ENCODE results near the gene RABGAP1.

Gene RABGAP1

GRCh38 chr9:123039617-123040219, 98.9 kb downstream of the RABGAP1 start:
- Histone ChIP-seq H3K9me3 (ENCODE audit: insufficient read depth, low read depth, low read length) (no peaks in the 10 kb centered on the region), H3K9ac (ENCODE audit: low read depth, low read length) (no peak overlapping the region), H3K27ac (ENCODE audit: low read length) (no peak overlapping the region), H3K4me3 (ENCODE audit: low read length) (no peak overlapping the region), H3K36me3 (ENCODE audit: insufficient read depth, low read depth, low read length) (peaks cover 25% of the 10 kb centered on the region; the same call in 1 of the 2 replicates), H3K4me1 (ENCODE audit: insufficient read depth, low read length) (no peaks in the 10 kb centered on the region), H3K27me3 (ENCODE audit: insufficient read depth, low read length) (no peaks in the 10 kb centered on the region)

- Histone ChIP-seq H3K4me1 (ENCODE audit: insufficient read depth, low read length) (no peaks in the 10 kb centered on the region), H3K27ac (ENCODE audit: low read length) (no peak overlapping the region), H3K4me3 (ENCODE audit: low read length) (no peak overlapping the region), H3K27me3 (ENCODE audit: insufficient read depth, low read length) (no peaks in the 10 kb centered on the region), H3K36me3 (ENCODE audit: insufficient read depth, low read depth, low read length) (peaks cover 14% of the 10 kb centered on the region; the same call in 1 of the 2 replicates), H3K9me3 (ENCODE audit: insufficient read depth, low read depth, low read length) (no peaks in the 10 kb centered on the region), H3K9ac (ENCODE audit: low read depth, low read length) (no peak overlapping the region)
These were observed 100.0 kb downstream of the RABGAP1 start for GRCh38 chr9:123040801-123041200.

GRCh38 chr9:123041489-123041888, 100.7 kb downstream of the RABGAP1 start:
- no peak overlapping the region for H3K27ac ChIP-seq (ENCODE audit: low read length)
- no peak overlapping the region for H3K4me3 ChIP-seq (ENCODE audit: low read length)
- no peaks in the 10 kb centered on the region for H3K27me3 ChIP-seq (ENCODE audit: insufficient read depth, low read length)
- no peak overlapping the region for H3K9ac ChIP-seq (ENCODE audit: low read depth, low read length)
- H3K36me3 ChIP-seq (ENCODE audit: insufficient read depth, low read depth, low read length) = peaks cover 13% of the 10 kb centered on the region; the same call in 1 of the 2 replicates
- no peaks in the 10 kb centered on the region for H3K4me1 ChIP-seq (ENCODE audit: insufficient read depth, low read length)
- no peaks in the 10 kb centered on the region for H3K9me3 ChIP-seq (ENCODE audit: insufficient read depth, low read depth, low read length)

- Histone ChIP-seq H3K9me3 (ENCODE audit: insufficient read depth, low read depth, low read length) (no peaks in the 10 kb centered on the region), H3K36me3 (ENCODE audit: insufficient read depth, low read depth, low read length) (peaks cover 9% of the 10 kb centered on the region; the same call in 1 of the 2 replicates), H3K4me1 (ENCODE audit: insufficient read depth, low read length) (no peaks in the 10 kb centered on the region), H3K27ac (ENCODE audit: low read length) (no peak overlapping the region), H3K4me3 (ENCODE audit: low read length) (no peak overlapping the region), H3K9ac (ENCODE audit: low read depth, low read length) (no peak overlapping the region), H3K27me3 (ENCODE audit: insufficient read depth, low read length) (no peaks in the 10 kb centered on the region)
These were observed 102.5 kb downstream of the RABGAP1 start for GRCh38 chr9:123043081-123043939.

GRCh38 chr9:123044586-123044985, 103.8 kb downstream of the RABGAP1 start:
- Histone ChIP-seq H3K27ac (ENCODE audit: low read length) (no peak overlapping the region), H3K9me3 (ENCODE audit: insufficient read depth, low read depth, low read length) (no peaks in the 10 kb centered on the region), H3K4me3 (ENCODE audit: low read length) (no peak overlapping the region), H3K36me3 (ENCODE audit: insufficient read depth, low read depth, low read length) (peaks cover 11% of the 10 kb centered on the region), H3K27me3 (ENCODE audit: insufficient read depth, low read length) (no peaks in the 10 kb centered on the region), H3K9ac (ENCODE audit: low read depth, low read length) (no peak overlapping the region), H3K4me1 (ENCODE audit: insufficient read depth, low read length) (no peaks in the 10 kb centered on the region)

GRCh38 chr9:123046406-123047195, 105.8 kb downstream of the RABGAP1 start:
- Histone ChIP-seq H3K4me3 (ENCODE audit: low read length) (no peak overlapping the region), H3K36me3 (ENCODE audit: insufficient read depth, low read depth, low read length) (peaks cover 15% of the 10 kb centered on the region), H3K9ac (ENCODE audit: low read depth, low read length) (no peak overlapping the region), H3K27ac (ENCODE audit: low read length) (no peak overlapping the region), H3K4me1 (ENCODE audit: insufficient read depth, low read length) (no peaks in the 10 kb centered on the region), H3K27me3 (ENCODE audit: insufficient read depth, low read length) (no peaks in the 10 kb centered on the region), H3K9me3 (ENCODE audit: insufficient read depth, low read depth, low read length) (no peaks in the 10 kb centered on the region)

GRCh38 chr9:123048748-123049147, 107.9 kb downstream of the RABGAP1 start:
- no peak overlapping the region for H3K4me3 ChIP-seq (ENCODE audit: low read length)
- H3K9me3 ChIP-seq (ENCODE audit: insufficient read depth, low read depth, low read length) = no peaks in the 10 kb centered on the region
- H3K36me3 ChIP-seq (ENCODE audit: insufficient read depth, low read depth, low read length) = peaks cover 13% of the 10 kb centered on the region
- no peak overlapping the region for H3K27ac ChIP-seq (ENCODE audit: low read length)
- H3K27me3 ChIP-seq (ENCODE audit: insufficient read depth, low read length) = no peaks in the 10 kb centered on the region
- no peak overlapping the region for H3K9ac ChIP-seq (ENCODE audit: low read depth, low read length)
- no peaks in the 10 kb centered on the region; the same call in 1 of the 2 replicates for H3K4me1 ChIP-seq (ENCODE audit: insufficient read depth, low read length)

GRCh38 chr9:123049589-123050222, 108.9 kb downstream of the RABGAP1 start:
- H3K9me3 ChIP-seq (ENCODE audit: insufficient read depth, low read depth, low read length) = no peaks in the 10 kb centered on the region
- no peak overlapping the region for H3K27ac ChIP-seq (ENCODE audit: low read length)
- peaks cover 9% of the 10 kb centered on the region for H3K36me3 ChIP-seq (ENCODE audit: insufficient read depth, low read depth, low read length)
- no peaks in the 10 kb centered on the region; the same call in 1 of the 2 replicates for H3K4me1 ChIP-seq (ENCODE audit: insufficient read depth, low read length)
- H3K9ac ChIP-seq (ENCODE audit: low read depth, low read length) = no peak overlapping the region
- no peaks in the 10 kb centered on the region for H3K27me3 ChIP-seq (ENCODE audit: insufficient read depth, low read length)
- no peak overlapping the region for H3K4me3 ChIP-seq (ENCODE audit: low read length)

GRCh38 chr9:123053046-123053445, 112.2 kb downstream of the RABGAP1 start:
- H3K9ac ChIP-seq (ENCODE audit: low read depth, low read length) = no peak overlapping the region
- H3K4me1 ChIP-seq (ENCODE audit: insufficient read depth, low read length) = no peaks in the 10 kb centered on the region; the same call in 1 of the 2 replicates
- H3K27ac ChIP-seq (ENCODE audit: low read length) = no peak overlapping the region
- H3K36me3 ChIP-seq (ENCODE audit: insufficient read depth, low read depth, low read length) = peaks cover 15% of the 10 kb centered on the region
- H3K4me3 ChIP-seq (ENCODE audit: low read length) = no peak overlapping the region
- no peaks in the 10 kb centered on the region for H3K27me3 ChIP-seq (ENCODE audit: insufficient read depth, low read length)
- no peaks in the 10 kb centered on the region for H3K9me3 ChIP-seq (ENCODE audit: insufficient read depth, low read depth, low read length)

- Histone ChIP-seq H3K4me1 (ENCODE audit: insufficient read depth, low read length) (no peaks in the 10 kb centered on the region; the same call in 1 of the 2 replicates), H3K27me3 (ENCODE audit: insufficient read depth, low read length) (no peaks in the 10 kb centered on the region), H3K9ac (ENCODE audit: low read depth, low read length) (no peak overlapping the region), H3K9me3 (ENCODE audit: insufficient read depth, low read depth, low read length) (no peaks in the 10 kb centered on the region), H3K4me3 (ENCODE audit: low read length) (no peak overlapping the region), H3K27ac (ENCODE audit: low read length) (no peak overlapping the region), H3K36me3 (ENCODE audit: insufficient read depth, low read depth, low read length) (peaks cover 15% of the 10 kb centered on the region)
These were observed 112.9 kb downstream of the RABGAP1 start for GRCh38 chr9:123053711-123054110.

- no peaks in the 10 kb centered on the region for H3K9me3 ChIP-seq (ENCODE audit: insufficient read depth, low read depth, low read length)
- H3K9ac ChIP-seq (ENCODE audit: low read depth, low read length) = no peak overlapping the region
- H3K27ac ChIP-seq (ENCODE audit: low read length) = no peak overlapping the region
- no peaks in the 10 kb centered on the region for H3K27me3 ChIP-seq (ENCODE audit: insufficient read depth, low read length)
- H3K4me1 ChIP-seq (ENCODE audit: insufficient read depth, low read length) = no peaks in the 10 kb centered on the region; the same call in 1 of the 2 replicates
- H3K4me3 ChIP-seq (ENCODE audit: low read length) = no peak overlapping the region
- peaks cover 35% of the 10 kb centered on the region for H3K36me3 ChIP-seq (ENCODE audit: insufficient read depth, low read depth, low read length)
These were observed 118.0 kb downstream of the RABGAP1 start for GRCh38 chr9:123058834-123059233.
